ENCODE results near the gene CD99L2. TPM values are rescaled to one million over a fixed set of nuclear protein-coding genes. Genes with fewer than 3 reads are reported as not detected.

Gene CD99L2
- total RNA-seq, 4 donors from 2014 or later = 12.3 to 22.4 (median 16.5) TPM

GRCh38 chrX:150763303-150763797 is 135.1 kb downstream of the CD99L2 start:
- DNase-seq = no peak
- in situ Hi-C loops (cut with MboI; ENCODE audit: low pct_ligation_motif_present in 1 of 4, low pct_unique_long_range_greater_than_20kb in 1 of 4, low sequenced_read_pairs in 3 of 4) = no loop called here
- TF ChIP-seq CTCF (IDR thresholded peaks at IDR 0.05) = no peak
- no peak for TF ChIP-seq POLR2A (IDR thresholded peaks at IDR 0.05)
- no peak for TF ChIP-seq EP300 (IDR thresholded peaks at IDR 0.05; ENCODE audit: low read depth)
- TF ChIP-seq POLR2AphosphoS5 (IDR thresholded peaks at IDR 0.05) = no peak
- WGBS, 2 donors (ENCODE audit: low coverage in 1 of 2) = 89% methylated on average over 13 of the region's 13 CpGs; no CpG with 5 or more reads in 1 of the 2 donors
- H3K27me3 ChIP-seq = no peaks in the 10 kb centered on the region
- no peaks in the 10 kb centered on the region for H3K36me3 ChIP-seq
- intact Hi-C loops (cut with DNase I; ENCODE audit: low total_unique reads) = no loop called here
- H3K4me1 ChIP-seq = no peaks in the 10 kb centered on the region
- no peak overlapping the region for H3K4me3 ChIP-seq
- H3K27ac ChIP-seq = no peak overlapping the region
- H3K9me3 ChIP-seq = no peaks in the 10 kb centered on the region

GRCh38 chrX:150762258-150763165 is 136.0 kb downstream of the CD99L2 start:
- Histone ChIP-seq H3K36me3 (no peaks in the 10 kb centered on the region), H3K4me1 (no peaks in the 10 kb centered on the region), H3K27me3 (no peaks in the 10 kb centered on the region), H3K4me3 (no peak overlapping the region), H3K9me3 (no peaks in the 10 kb centered on the region), H3K27ac (no peak overlapping the region)
- intact Hi-C loops (cut with DNase I; ENCODE audit: low total_unique reads) (no loop called here), in situ Hi-C loops (cut with MboI; ENCODE audit: low pct_ligation_motif_present in 1 of 4, low pct_unique_long_range_greater_than_20kb in 1 of 4, low sequenced_read_pairs in 3 of 4) (no loop called here)
- 88% methylated on average over 36 of the region's 36 CpGs; no CpG with 5 or more reads in 1 of the 2 donors for WGBS, 2 donors (ENCODE audit: low coverage in 1 of 2)
- TF ChIP-seq EP300 (IDR thresholded peaks at IDR 0.05; ENCODE audit: low read depth) (no peak), POLR2A (IDR thresholded peaks at IDR 0.05) (no peak), POLR2AphosphoS5 (IDR thresholded peaks at IDR 0.05) (no peak), CTCF (IDR thresholded peaks at IDR 0.05) (no peak)
- DNase-seq = no peak

- TF ChIP-seq EP300 (IDR thresholded peaks at IDR 0.05; ENCODE audit: low read depth) (no peak), POLR2A (IDR thresholded peaks at IDR 0.05) (no peak), CTCF (IDR thresholded peaks at IDR 0.05) (no peak), POLR2AphosphoS5 (IDR thresholded peaks at IDR 0.05) (no peak)
- H3K27ac ChIP-seq = no peak overlapping the region
- H3K27me3 ChIP-seq = no peaks in the 10 kb centered on the region
- DNase-seq = no peak
- no peaks in the 10 kb centered on the region for H3K36me3 ChIP-seq
- H3K4me1 ChIP-seq = no peaks in the 10 kb centered on the region
- intact Hi-C loops (cut with DNase I; ENCODE audit: low total_unique reads) = no loop called here
- in situ Hi-C loops (cut with MboI; ENCODE audit: low pct_ligation_motif_present in 1 of 4, low pct_unique_long_range_greater_than_20kb in 1 of 4, low sequenced_read_pairs in 3 of 4) = no loop called here
- H3K9me3 ChIP-seq = no peaks in the 10 kb centered on the region
- H3K4me3 ChIP-seq = no peak overlapping the region
- 84% methylated on average over 8 of the region's 8 CpGs; no CpG with 5 or more reads in 1 of the 2 donors for WGBS, 2 donors (ENCODE audit: low coverage in 1 of 2)
Observed at GRCh38 chrX:150761819-150762216, 136.7 kb downstream of the CD99L2 start.

GRCh38 chrX:150761176-150761818 is 137.2 kb downstream of the CD99L2 start:
- no peaks in the 10 kb centered on the region for H3K9me3 ChIP-seq
- no peaks in the 10 kb centered on the region for H3K4me1 ChIP-seq
- no peak overlapping the region for H3K27ac ChIP-seq
- no peaks in the 10 kb centered on the region for H3K36me3 ChIP-seq
- intact Hi-C loops (cut with DNase I; ENCODE audit: low total_unique reads) = no loop called here
- TF ChIP-seq CTCF (IDR thresholded peaks at IDR 0.05) = no peak
- TF ChIP-seq EP300 (IDR thresholded peaks at IDR 0.05; ENCODE audit: low read depth) = no peak
- no peak for TF ChIP-seq POLR2A (IDR thresholded peaks at IDR 0.05)
- no peak for TF ChIP-seq POLR2AphosphoS5 (IDR thresholded peaks at IDR 0.05)
- H3K4me3 ChIP-seq = no peak overlapping the region
- 61% methylated on average over 7 of the region's 7 CpGs; no CpG with 5 or more reads in 1 of the 2 donors for WGBS, 2 donors (ENCODE audit: low coverage in 1 of 2)
- H3K27me3 ChIP-seq = no peaks in the 10 kb centered on the region
- in situ Hi-C loops (cut with MboI; ENCODE audit: low pct_ligation_motif_present in 1 of 4, low pct_unique_long_range_greater_than_20kb in 1 of 4, low sequenced_read_pairs in 3 of 4) = no loop called here
- no peak for DNase-seq
